HepG2 (cell line): Measurements from ENCODE around the gene ARHGAP26. TPM values are rescaled to one million over a fixed set of nuclear protein-coding genes. Genes with fewer than 3 reads are reported as not detected.
A peak's percentile ranks its signal among the peaks of the same experiment; 100 is the strongest.

Source experiments
- CCDC6 ChIP-seq: sonication (generic); formaldehyde crosslinking; IDR thresholded peaks from 2 replicates; pipeline ENCODE4 v1.8.1; 2022; ENCODE audit warnings: mild to moderate bottlenecking, missing genetic modification reagents, moderate library complexity
- EHMT2 ChIP-seq: fragments of 200-600 bp; sonication (generic); IDR thresholded peaks from 2 replicates; pipeline ENCODE4 v1.7.0; 2017; ENCODE audit warnings: antibody characterized with exemption, low read depth, low read length, borderline replicate concordance
- GABPA ChIP-seq, 2 experiments: IDR thresholded peaks; 2 replicates each; pipeline ENCODE4 v1.6.1; 2011 to 2016; ENCODE audit warnings: low read depth in 2 of 2, low read length in 1 of 2, missing biosample characterization in 1 of 2, missing genetic modification characterization in 1 of 2
- GLI4 ChIP-seq: sonication (generic); formaldehyde crosslinking; IDR thresholded peaks from 2 replicates; pipeline ENCODE4 v1.5.1; 2020; ENCODE audit warnings: missing genetic modification reagents, mild to moderate bottlenecking, moderate library complexity, borderline replicate concordance
- HNRNPK ChIP-seq: fragments of 200-400 bp; formaldehyde crosslinking; IDR thresholded peaks from 2 replicates; pipeline ENCODE4 v1.6.1; 2018; ENCODE audit warnings: low read length, low read depth, moderate library complexity, mild to moderate bottlenecking; ENCODE audit not compliant: poor library complexity, severe bottlenecking
- JUN ChIP-seq: sonication (generic); formaldehyde crosslinking; IDR thresholded peaks from 2 replicates; pipeline ENCODE4 v1.4.0; 2020; ENCODE audit warnings: mild to moderate bottlenecking, missing genetic modification reagents
- NRL ChIP-seq: sonication (generic); formaldehyde crosslinking; IDR thresholded peaks from 2 replicates; pipeline ENCODE4 v1.5.0; 2020; ENCODE audit warnings: missing genetic modification reagents, mild to moderate bottlenecking, moderate library complexity, borderline replicate concordance
- RFX3 ChIP-seq: IDR thresholded peaks from 2 replicates; pipeline ENCODE4 v1.6.1; 2016; ENCODE audit warnings: missing biosample characterization, missing genetic modification reagents
- TOE1 ChIP-seq: sonication (generic); formaldehyde crosslinking; IDR thresholded peaks from 2 replicates; pipeline ENCODE4 v1.4.0; 2020; ENCODE audit warnings: mild to moderate bottlenecking, missing genetic modification reagents
- ZFP36L2 ChIP-seq: sonication (generic); formaldehyde crosslinking; IDR thresholded peaks from 2 replicates; pipeline ENCODE4 v1.4.0; 2020; ENCODE audit warnings: missing genetic modification reagents
- ZKSCAN1 ChIP-seq: fragments of 150-350 bp; IDR thresholded peaks from 2 replicates; pipeline ENCODE4 v1.6.1; 2014; ENCODE audit warnings: low read length
- ZNF264 ChIP-seq: sonication (generic); formaldehyde crosslinking; IDR thresholded peaks from 2 replicates; pipeline ENCODE4 v1.4.0; 2020; ENCODE audit warnings: missing genetic modification reagents
- ZNF446 ChIP-seq: sonication (generic); formaldehyde crosslinking; IDR thresholded peaks from 2 replicates; pipeline ENCODE4 v1.5.0; 2020; ENCODE audit warnings: mild to moderate bottlenecking, missing genetic modification reagents
- ZNF589 ChIP-seq: sonication (generic); formaldehyde crosslinking; conservative IDR thresholded peaks from 2 replicates; pipeline ENCODE4 v1.8.0; 2022; ENCODE audit warnings: mild to moderate bottlenecking, moderate library complexity, missing genetic modification reagents
- polyA plus RNA-seq, 8 experiments: library from polyadenylated mRNA; depleted of rRNA in 3 of 8; stranded (reverse) in 7 of 8; unstranded in 1 of 8; fragments of >200 nt; fragmentation: Illumina TruSeq in 4 of 8; extraction: Trizol in 4 of 8; gene quantifications; 2 replicates each; pipeline versions ENCODE4 v1.2.1 to v1.2.3, GENCODE V29; 2011 to 2016; ENCODE audit warnings: low read depth in 4 of 8, missing spikeins in 1 of 8, mixed read lengths in 1 of 8; ENCODE audit not compliant: insufficient read depth in 1 of 8
- total RNA-seq, 5 experiments: library from RNA; depleted of rRNA; stranded (reverse); fragments of >200 nt; fragmentation: Illumina TruSeq; extraction: Trizol; gene quantifications; 2 replicates each; pipeline ENCODE4 v1.2.3, GENCODE V29; 2016; ENCODE audit warnings: low read depth in 1 of 5
- TF ChIP-seq, protein P1 (sequence below): IDR thresholded peaks from 2 replicates; pipeline ENCODE4 v1.6.1; 2016
- TF ChIP-seq, protein P2 (sequence below): IDR thresholded peaks from 2 replicates; pipeline ENCODE4 v1.6.1; 2012; ENCODE audit warnings: inconsistent platforms
- TF ChIP-seq, protein P3 (sequence below): sonication (generic); formaldehyde crosslinking; IDR thresholded peaks from 2 replicates; pipeline ENCODE4 v1.5.1; 2020; ENCODE audit warnings: mild to moderate bottlenecking, missing genetic modification reagents, borderline replicate concordance

The ARHGAP26 gene
- total and polyA plus RNA-seq, 2 of the 13 experiments (the other 11 are each of a cell fraction or from before 2014, with no cell fraction given): 9.6 to 18.2 TPM

DNA sequence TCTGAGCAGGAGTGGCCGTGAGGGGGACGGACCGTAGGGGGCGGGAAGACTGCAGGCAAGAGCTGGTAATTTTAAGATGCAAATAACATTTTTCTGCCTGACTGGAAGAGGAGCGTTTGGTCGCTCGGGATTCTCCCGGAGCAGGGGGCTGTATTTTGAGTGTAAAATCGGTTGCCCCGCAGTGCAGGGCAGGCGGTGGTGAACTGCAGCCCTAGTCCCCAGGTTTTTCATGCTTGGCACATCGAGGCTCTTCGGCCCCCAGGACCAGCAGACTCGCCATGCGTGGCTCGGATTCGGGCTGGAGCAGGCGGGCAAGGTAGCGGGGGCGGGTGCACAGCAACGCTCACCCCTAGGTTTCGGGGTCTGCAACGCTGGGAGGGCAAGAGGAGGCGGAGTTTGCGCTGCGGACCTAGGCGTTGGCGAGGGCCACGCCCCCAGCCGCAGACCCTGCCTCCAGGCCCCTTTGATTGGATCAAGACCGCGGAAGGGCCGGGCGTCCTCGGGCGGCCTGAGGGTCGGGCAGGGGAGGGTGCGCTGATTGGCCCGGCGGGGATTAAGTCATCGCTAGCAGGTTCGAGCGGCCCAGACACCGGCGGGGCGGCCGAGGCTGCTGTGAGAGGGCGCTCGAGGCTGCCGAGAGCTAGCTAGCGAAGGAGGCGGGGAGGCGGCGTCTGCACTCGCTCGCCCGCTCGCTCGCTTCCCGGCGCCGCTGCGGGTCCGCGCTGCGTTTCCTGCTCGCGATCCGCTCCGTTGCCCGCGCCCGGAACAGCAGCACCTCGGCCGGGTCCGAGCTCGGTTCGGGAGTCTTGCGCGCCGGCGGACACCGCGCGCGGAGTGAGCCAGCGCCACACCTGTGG is at the start of gene ARHGAP26 (continued):
- TF ChIP-seq HNRNPK (no peak), EHMT2 (no peak), ZFP36L2 (CRISPR knock-in tag) (no peak), RFX3 (no peak), CCDC6 (CRISPR knock-in tag) (0 out of 2 replicates have a peak, but pooled peaks have one; percentile 6), ZKSCAN1 (no peak), NRL (CRISPR knock-in tag) (no peak), ZNF446 (CRISPR knock-in tag) (no peak), GABPA (IDR thresholded peaks at IDR 0.05; ENCODE audit: low read depth, low read length) (no peak), GABPA (CRISPR knock-in tag; IDR thresholded peaks at IDR 0.05; ENCODE audit: low read depth) (no peak), ZNF589 (CRISPR knock-in tag) (no peak), ZNF264 (CRISPR knock-in tag) (no peak), GLI4 (CRISPR knock-in tag) (no peak), JUN (CRISPR knock-in tag) (no peak), TOE1 (CRISPR knock-in tag) (no peak)
- TF ChIP-seq, protein P1, sequence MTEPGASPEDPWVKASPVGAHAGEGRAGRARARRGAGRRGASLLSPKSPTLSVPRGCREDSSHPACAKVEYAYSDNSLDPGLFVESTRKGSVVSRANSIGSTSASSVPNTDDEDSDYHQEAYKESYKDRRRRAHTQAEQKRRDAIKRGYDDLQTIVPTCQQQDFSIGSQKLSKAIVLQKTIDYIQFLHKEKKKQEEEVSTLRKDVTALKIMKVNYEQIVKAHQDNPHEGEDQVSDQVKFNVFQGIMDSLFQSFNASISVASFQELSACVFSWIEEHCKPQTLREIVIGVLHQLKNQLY (CRISPR knock-in tag): no peak
- TF ChIP-seq, protein P2, sequence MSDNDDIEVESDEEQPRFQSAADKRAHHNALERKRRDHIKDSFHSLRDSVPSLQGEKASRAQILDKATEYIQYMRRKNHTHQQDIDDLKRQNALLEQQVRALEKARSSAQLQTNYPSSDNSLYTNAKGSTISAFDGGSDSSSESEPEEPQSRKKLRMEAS: no peak; the same call in 1 of the 2 replicates
- TF ChIP-seq, protein P3, sequence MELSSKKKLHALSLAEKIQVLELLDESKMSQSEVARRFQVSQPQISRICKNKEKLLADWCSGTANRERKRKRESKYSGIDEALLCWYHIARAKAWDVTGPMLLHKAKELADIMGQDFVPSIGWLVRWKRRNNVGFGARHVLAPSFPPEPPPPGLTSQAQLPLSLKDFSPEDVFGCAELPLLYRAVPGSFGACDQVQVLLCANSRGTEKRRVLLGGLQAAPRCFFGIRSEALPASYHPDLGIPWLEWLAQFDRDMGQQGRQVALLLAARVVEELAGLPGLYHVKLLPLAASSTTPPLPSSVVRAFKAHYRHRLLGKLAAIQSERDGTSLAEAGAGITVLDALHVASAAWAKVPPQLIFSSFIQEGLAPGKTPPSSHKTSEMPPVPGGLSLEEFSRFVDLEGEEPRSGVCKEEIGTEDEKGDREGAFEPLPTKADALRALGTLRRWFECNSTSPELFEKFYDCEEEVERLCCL (CRISPR knock-in tag): no peak
